Neural progenitor cell (in vitro differentiated cells): Measurements from ENCODE around the gene CDKN1A. TPM values are rescaled to one million over a fixed set of nuclear protein-coding genes. Genes with fewer than 3 reads are reported as not detected.
A peak's percentile ranks its signal among the peaks of the same experiment; 100 is the strongest.

Source experiments
- DNase-seq: peaks from one replicate; pipeline ENCODE4 v3.0.0-alpha.2; 2016; ENCODE audit warnings: low spot score
- H2AFZ ChIP-seq: fragments of 200-600 bp; sonication (generic); replicated peaks from 2 replicates; pipeline ENCODE4 v1.6.1; 2016; ENCODE audit warnings: antibody characterized with exemption
- H3F3A ChIP-seq: fragments of 200-600 bp; sonication (generic); 2 replicates; pipeline ENCODE4 v1.6.1; 2016; ENCODE audit warnings: antibody characterized with exemption, low read depth
- H3K27ac ChIP-seq: fragments of 200-600 bp; sonication (generic); 2 replicates; pipeline ENCODE4 v1.5.1; 2016; ENCODE audit warnings: mild to moderate bottlenecking
- H3K27me3 ChIP-seq: fragments of 200-600 bp; sonication (generic); 2 replicates; pipeline ENCODE4 v1.6.1; 2016; ENCODE audit warnings: mild to moderate bottlenecking, moderate library complexity
- H3K36me3 ChIP-seq: fragments of 200-600 bp; sonication (generic); 2 replicates; pipeline ENCODE4 v1.5.1; 2016
- H3K4me1 ChIP-seq: fragments of 200-600 bp; sonication (generic); 2 replicates; pipeline ENCODE4 v1.6.1; 2016; ENCODE audit warnings: mixed run types
- H3K4me2 ChIP-seq: fragments of 200-600 bp; sonication (generic); 2 replicates; pipeline ENCODE4 v1.6.1; 2016
- H3K4me3 ChIP-seq: fragments of 200-600 bp; sonication (generic); 2 replicates; pipeline ENCODE4 v1.5.1; 2016
- H3K79me2 ChIP-seq: fragments of 200-600 bp; sonication (generic); 2 replicates; pipeline ENCODE4 v1.6.1; 2016; ENCODE audit warnings: low read depth
- H3K9ac ChIP-seq: fragments of 200-600 bp; sonication (generic); 2 replicates; pipeline ENCODE4 v1.6.1; 2016
- H3K9me3 ChIP-seq: fragments of 200-600 bp; sonication (generic); 2 replicates; pipeline ENCODE4 v1.5.1; 2016; ENCODE audit warnings: low read depth
- H4K20me1 ChIP-seq: fragments of 200-600 bp; sonication (generic); 2 replicates; pipeline ENCODE4 v1.6.1; 2016; ENCODE audit warnings: low read depth
- H3K27ac Mint-ChIP-seq: 3 replicates; pipeline ENCODE4 v1.8.0; 2021; ENCODE audit warnings: mixed read lengths
- H3K27me3 Mint-ChIP-seq: 2 replicates; pipeline ENCODE4 v1.8.0; 2022; ENCODE audit warnings: low read depth, mild to moderate bottlenecking, inconsistent platforms, moderate library complexity, mixed read lengths; ENCODE audit not compliant: insufficient read depth
- H3K36me3 Mint-ChIP-seq: 3 replicates; pipeline ENCODE4 v1.8.0; 2021; ENCODE audit warnings: mixed read lengths
- H3K4me1 Mint-ChIP-seq: 3 replicates; pipeline ENCODE4 v1.8.0; 2021; ENCODE audit warnings: mixed read lengths
- H3K4me3 Mint-ChIP-seq: 3 replicates; pipeline ENCODE4 v1.8.0; 2021; ENCODE audit warnings: mild to moderate bottlenecking, moderate library complexity, mixed read lengths
- H3K9me3 Mint-ChIP-seq: 3 replicates; pipeline ENCODE4 v1.8.0; 2020; ENCODE audit warnings: mixed read lengths
- EZH2 ChIP-seq: fragments of 200-600 bp; sonication (generic); IDR thresholded peaks from 2 replicates; pipeline ENCODE4 v1.6.1; 2017; ENCODE audit warnings: antibody characterized with exemption, mild to moderate bottlenecking, moderate library complexity
- EZH2phosphoT487 ChIP-seq: fragments of 200-600 bp; sonication (generic); IDR thresholded peaks from 2 replicates; pipeline ENCODE4 v1.6.1; 2017; ENCODE audit warnings: antibody characterized with exemption
- total RNA-seq: library from RNA; depleted of rRNA; stranded (reverse); fragments of >200 nt; gene quantifications from 2 replicates; pipeline ENCODE4 v1.2.3, GENCODE V29; 2015; ENCODE audit warnings: low replicate concordance
- TF ChIP-seq, protein P1 (sequence below): fragments of 200-600 bp; sonication (generic); IDR thresholded peaks from 2 replicates; pipeline ENCODE4 v1.5.1; 2017; ENCODE audit warnings: antibody characterized with exemption, mild to moderate bottlenecking

Gene CDKN1A
- total RNA-seq, 1 donor from 2014 or later: 7.0 TPM

GRCh38 chr6:36692861-36693702 is 14.6 kb downstream of the CDKN1A start:
- peak overlapping the region; percentile 57 for H2AFZ ChIP-seq
- H3K27me3 Mint-ChIP-seq: peaks cover 6% of the 10 kb centered on the region

GRCh38 chr6:36694616-36695015 is 16.1 kb downstream of the CDKN1A start:
- no peaks in the 10 kb centered on the region for H3K36me3 Mint-ChIP-seq
- Histone ChIP-seq H2AFZ (no peak overlapping the region), H3F3A (no peaks in the 10 kb centered on the region)

More at GRCh38 chr6:36692861-36693702, 14.6 kb downstream of the CDKN1A start:
- H3K36me3 Mint-ChIP-seq: no peaks in the 10 kb centered on the region
- no peak overlapping the region for H3K4me3 ChIP-seq
- H3K4me1 ChIP-seq: no peaks in the 10 kb centered on the region
- H3K9me3 Mint-ChIP-seq: peaks cover 2% of the 10 kb centered on the region
- no peaks in the 10 kb centered on the region for H3K79me2 ChIP-seq
- no peak overlapping the region for H3K4me3 Mint-ChIP-seq
- TF ChIP-seq EZH2 (no peak), EZH2phosphoT487 (no peak)
- TF ChIP-seq, protein P1, sequence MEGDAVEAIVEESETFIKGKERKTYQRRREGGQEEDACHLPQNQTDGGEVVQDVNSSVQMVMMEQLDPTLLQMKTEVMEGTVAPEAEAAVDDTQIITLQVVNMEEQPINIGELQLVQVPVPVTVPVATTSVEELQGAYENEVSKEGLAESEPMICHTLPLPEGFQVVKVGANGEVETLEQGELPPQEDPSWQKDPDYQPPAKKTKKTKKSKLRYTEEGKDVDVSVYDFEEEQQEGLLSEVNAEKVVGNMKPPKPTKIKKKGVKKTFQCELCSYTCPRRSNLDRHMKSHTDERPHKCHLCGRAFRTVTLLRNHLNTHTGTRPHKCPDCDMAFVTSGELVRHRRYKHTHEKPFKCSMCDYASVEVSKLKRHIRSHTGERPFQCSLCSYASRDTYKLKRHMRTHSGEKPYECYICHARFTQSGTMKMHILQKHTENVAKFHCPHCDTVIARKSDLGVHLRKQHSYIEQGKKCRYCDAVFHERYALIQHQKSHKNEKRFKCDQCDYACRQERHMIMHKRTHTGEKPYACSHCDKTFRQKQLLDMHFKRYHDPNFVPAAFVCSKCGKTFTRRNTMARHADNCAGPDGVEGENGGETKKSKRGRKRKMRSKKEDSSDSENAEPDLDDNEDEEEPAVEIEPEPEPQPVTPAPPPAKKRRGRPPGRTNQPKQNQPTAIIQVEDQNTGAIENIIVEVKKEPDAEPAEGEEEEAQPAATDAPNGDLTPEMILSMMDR: no peak
- no peaks in the 10 kb centered on the region for H3K4me1 Mint-ChIP-seq
- H3F3A ChIP-seq: no peaks in the 10 kb centered on the region
- H3K27ac ChIP-seq: no peak overlapping the region
- H3K36me3 ChIP-seq: no peaks in the 10 kb centered on the region
- H3K4me2 ChIP-seq: no peak overlapping the region
- no peaks in the 10 kb centered on the region for H3K9me3 ChIP-seq
- H3K9ac ChIP-seq: no peak overlapping the region
- no peak overlapping the region for H3K27ac Mint-ChIP-seq
- H4K20me1 ChIP-seq: no peaks in the 10 kb centered on the region
- no peak for DNase-seq
- no peaks in the 10 kb centered on the region for H3K27me3 ChIP-seq

GRCh38 chr6:36695414-36695813 is 16.9 kb downstream of the CDKN1A start:
- H3K4me1 Mint-ChIP-seq: no peaks in the 10 kb centered on the region
- Histone ChIP-seq H4K20me1 (no peaks in the 10 kb centered on the region), H3K9me3 (no peaks in the 10 kb centered on the region), H3K27me3 (no peaks in the 10 kb centered on the region), H3F3A (no peaks in the 10 kb centered on the region), H3K4me2 (no peak overlapping the region), H3K4me1 (no peaks in the 10 kb centered on the region), H2AFZ (no peak overlapping the region), H3K36me3 (no peaks in the 10 kb centered on the region), H3K4me3 (no peak overlapping the region), H3K79me2 (no peaks in the 10 kb centered on the region), H3K9ac (no peak overlapping the region), H3K27ac (no peak overlapping the region)
- no peak for DNase-seq
- TF ChIP-seq, protein P1: no peak
- no peak for TF ChIP-seq EZH2phosphoT487
- TF ChIP-seq EZH2: no peak
- H3K4me3 Mint-ChIP-seq: no peak overlapping the region
- H3K9me3 Mint-ChIP-seq: peaks cover 2% of the 10 kb centered on the region
- no peak overlapping the region for H3K27ac Mint-ChIP-seq
- no peaks in the 10 kb centered on the region for H3K36me3 Mint-ChIP-seq
- peaks cover 8% of the 10 kb centered on the region for H3K27me3 Mint-ChIP-seq

More at GRCh38 chr6:36694616-36695015, 16.1 kb downstream of the CDKN1A start:
- Mint-ChIP-seq H3K4me3 (no peak overlapping the region), H3K27me3 (peaks cover 8% of the 10 kb centered on the region), H3K4me1 (no peaks in the 10 kb centered on the region), H3K27ac (no peak overlapping the region), H3K9me3 (peaks cover 2% of the 10 kb centered on the region)
- H4K20me1 ChIP-seq: no peaks in the 10 kb centered on the region
- H3K4me1 ChIP-seq: no peaks in the 10 kb centered on the region
- H3K9ac ChIP-seq: no peak overlapping the region
- H3K9me3 ChIP-seq: no peaks in the 10 kb centered on the region
- DNase-seq: no peak
- H3K27ac ChIP-seq: no peak overlapping the region
- no peak overlapping the region for H3K4me2 ChIP-seq
- H3K4me3 ChIP-seq: no peak overlapping the region
- H3K79me2 ChIP-seq: no peaks in the 10 kb centered on the region
- H3K36me3 ChIP-seq: no peaks in the 10 kb centered on the region
- H3K27me3 ChIP-seq: no peaks in the 10 kb centered on the region
- TF ChIP-seq, protein P1: no peak
- no peak for TF ChIP-seq EZH2phosphoT487
